NCI-H82 treated with DMSO at 0.1 percent for 48 hours (cell line): ENCODE data around the gene HDAC7.

Experiments used
- DNase-seq: peaks from one replicate; lab custom pipeline; 2025; ENCODE audit not compliant: unreplicated experiment; lab: John Stamatoyannopoulos, UW

HDAC7 gene

DNA sequence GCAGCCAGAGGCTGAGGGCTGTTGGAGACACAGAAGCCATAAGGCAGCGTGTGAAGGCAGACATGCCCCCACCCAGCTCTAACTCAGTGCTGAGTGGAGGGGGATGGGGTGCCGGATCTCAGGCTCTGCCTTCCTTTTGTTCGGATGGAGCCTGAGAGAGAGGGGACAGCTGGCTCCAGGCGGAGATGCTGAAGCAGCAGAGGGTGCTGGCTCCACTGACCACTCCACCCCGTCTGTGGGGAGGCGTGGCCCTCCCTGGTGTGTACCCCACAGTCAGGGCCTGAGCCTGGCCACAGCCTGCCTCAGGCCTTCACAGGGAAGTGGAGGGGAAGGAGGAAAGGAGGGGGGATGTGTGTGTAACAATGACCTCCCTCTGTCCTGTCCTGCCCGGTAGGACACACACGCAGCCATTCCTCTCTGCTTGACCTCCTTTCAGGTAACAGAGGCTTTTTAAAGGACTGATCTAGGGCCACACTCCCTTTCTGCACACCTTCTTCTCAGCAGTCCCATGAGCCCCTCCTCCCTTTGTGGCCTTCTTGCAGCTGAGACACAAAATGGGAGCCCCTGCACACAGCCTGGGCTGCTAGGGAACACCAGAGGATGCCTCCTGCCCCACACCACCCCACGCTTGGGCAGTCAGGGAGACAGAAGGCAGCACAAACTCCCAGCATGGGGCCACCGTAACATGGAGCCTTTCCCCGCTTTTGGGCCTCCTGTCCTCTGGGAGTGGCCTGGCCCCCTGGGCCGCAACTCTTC lies 84.8 kb downstream of the HDAC7 start:
- DNase-seq: no peak

DNA sequence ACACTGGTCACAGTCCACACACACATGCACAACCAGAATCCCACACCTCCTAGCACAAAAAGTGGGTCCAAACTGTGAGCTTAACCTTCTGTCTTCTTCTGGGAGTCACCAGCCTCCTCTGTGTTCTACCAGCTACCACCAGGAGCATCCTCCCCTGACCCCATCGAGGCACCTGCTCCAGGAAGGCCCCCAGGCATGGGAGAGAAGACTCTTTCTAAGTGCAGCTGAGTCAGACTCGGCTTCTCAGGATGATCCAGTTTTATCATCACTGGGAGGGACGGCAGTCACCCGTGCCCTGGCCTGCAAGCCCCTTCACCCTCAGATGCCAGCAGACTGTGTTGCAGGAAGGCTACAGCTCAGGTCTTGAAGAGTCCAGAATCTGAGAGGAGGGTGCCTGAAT lies 86.6 kb downstream of the HDAC7 start:
- DNase-seq: no peak
